Naive thymus-derived CD8-positive, alpha-beta T cell (primary cell): ENCODE measurements around the gene NDUFB2. TPM values are rescaled to one million over a fixed set of nuclear protein-coding genes. Genes with fewer than 3 reads are reported as not detected.
"Not testable (repeated sequence)": the region's sequence is repeated elsewhere in the genome, so short reads cannot be mapped to it uniquely, and the experiment has no call there.

Experiments used
- ATAC-seq, 2 donors: fragments of 150-1000 bp; cut with Tn5 transposase in 1 of 2; sonication (Bioruptor Pico), chemical (Tn5 transposase) in 1 of 2; 1 replicate in 1 of 2; 2 replicates in 1 of 2; pipeline ENCODE4 v1.10.0; 2021; ENCODE audit warnings: mild to moderate bottlenecking in 2 of 2, moderate library complexity in 2 of 2
- POLR2A ChIA-PET: fragments of 350-600 bp; sonication (Branson Sonifier 250); formaldehyde crosslinking; loops from one replicate; lab custom pipeline; 2021; ENCODE audit warnings: antibody characterized with exemption; lab: Charles Lee
- DNase-seq, 10 donors: peaks; one replicate each; pipeline versions ENCODE4 v3.0.0 to v3.0.0-alpha.2; 2020 to 2022
- H3K27ac Mint-ChIP-seq, 10 donors: one replicate each; pipeline ENCODE4 v1.8.0; 2020 to 2022; ENCODE audit warnings: mild to moderate bottlenecking in 10 of 10, mixed read lengths in 10 of 10, moderate library complexity in 4 of 10, inconsistent platforms in 1 of 10
- H3K27me3 Mint-ChIP-seq, 5 donors: one replicate each; pipeline ENCODE4 v1.8.0; 2021 to 2022; ENCODE audit warnings: mixed read lengths in 5 of 5
- H3K36me3 Mint-ChIP-seq, 3 donors: one replicate each; pipeline ENCODE4 v1.8.0; 2020 to 2022; ENCODE audit warnings: mixed read lengths in 3 of 3, mild to moderate bottlenecking in 2 of 3, inconsistent platforms in 1 of 3
- H3K4me1 Mint-ChIP-seq, 4 donors: one replicate each; pipeline ENCODE4 v1.8.0; 2021 to 2022; ENCODE audit warnings: mixed read lengths in 4 of 4
- H3K4me3 Mint-ChIP-seq, 10 donors: one replicate each; pipeline ENCODE4 v1.8.0; 2020 to 2022; ENCODE audit warnings: mild to moderate bottlenecking in 10 of 10, mixed read lengths in 10 of 10, moderate library complexity in 6 of 10, inconsistent platforms in 1 of 10
- H3K9me3 Mint-ChIP-seq, 9 donors: one replicate each; pipeline ENCODE4 v1.8.0; 2020 to 2022; ENCODE audit warnings: mixed read lengths in 9 of 9, mild to moderate bottlenecking in 3 of 9, inconsistent platforms in 1 of 9, moderate library complexity in 1 of 9
- polyA plus RNA-seq, 3 donors: library from polyadenylated mRNA; unstranded; fragments of 300-500 nt; fragmentation: Illumina TruSeq; gene quantifications; one replicate each; pipeline ENCODE4 v1.2.3, GENCODE V29; 2021
- total RNA-seq, 8 experiments: library from RNA in 2 of 8; stranded (reverse) in 2 of 8; gene quantifications; one replicate each; pipeline ENCODE4 v1.2.3 and lab custom pipeline; 2021 to 2026

The NDUFB2 gene
- total and polyA plus RNA-seq, 5 experiments from 2014 or later = 98.5 to 524 (median 434) TPM

DNA sequence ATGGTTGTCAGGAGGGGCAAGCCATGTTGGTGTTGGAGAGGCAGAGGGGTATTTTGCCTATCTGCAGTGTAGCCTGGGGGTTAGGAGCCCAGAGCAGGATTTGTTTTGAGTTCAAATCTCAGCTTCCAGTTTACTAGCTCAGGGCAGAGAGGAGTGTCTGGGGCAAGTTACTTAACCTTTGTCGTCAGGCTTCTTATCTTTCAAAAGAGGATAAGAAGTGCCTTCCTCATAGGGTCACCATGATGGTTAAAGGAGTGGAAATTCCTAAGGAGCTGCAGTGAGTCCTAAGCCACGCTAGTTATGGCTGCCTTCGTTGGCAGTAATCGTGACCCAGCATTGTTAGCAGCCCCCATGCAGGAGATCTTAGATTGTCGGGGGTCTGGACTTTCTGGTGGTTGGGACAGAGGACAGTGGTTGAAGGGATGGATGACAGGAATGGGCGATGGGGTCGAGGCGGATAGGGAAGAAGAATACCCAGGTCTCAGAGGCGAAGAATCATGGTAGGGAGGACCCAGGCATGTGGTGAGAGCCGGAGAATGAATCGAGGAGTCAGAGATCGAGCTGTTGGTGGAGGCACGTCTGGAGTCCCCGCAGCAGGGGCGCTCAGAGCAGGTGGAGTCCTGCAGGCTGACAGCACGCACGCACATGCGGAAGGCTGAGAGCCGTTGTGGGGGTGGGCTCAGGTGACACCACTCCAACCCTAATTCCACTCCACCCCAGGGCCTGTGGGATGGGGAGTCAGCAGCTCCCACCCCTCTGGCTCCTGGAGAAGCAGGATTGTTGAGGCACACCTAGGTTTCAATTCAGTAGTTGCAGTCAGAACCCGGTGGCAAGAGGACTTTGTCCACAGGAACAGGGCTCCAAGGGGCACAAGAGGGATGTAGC is 12.2 kb upstream of the NDUFB2 start:
- H3K27me3 Mint-ChIP-seq = no peaks in the 10 kb centered on the region
- peak overlapping the region in 3 of 10 donors; percentile 43 to 76 (median 48) for H3K27ac Mint-ChIP-seq
- peaks cover 0 to 4% (median 2%) of the 10 kb centered on the region in 4 donors for H3K4me1 Mint-ChIP-seq
- H3K4me3 Mint-ChIP-seq = no peak overlapping the region
- POLR2A ChIA-PET = interaction anchor here (1.8 kb wide), 1 partner anchor 11 kb away, joined by 4 read pairs; the partner anchor contains the start of gene ADCK2
- ATAC-seq (no peak), DNase-seq (no peak)
- H3K36me3 Mint-ChIP-seq = peaks cover 0 to 75% (median 20%) of the 10 kb centered on the region in 3 donors
- H3K9me3 Mint-ChIP-seq = no peaks in the 10 kb centered on the region

DNA sequence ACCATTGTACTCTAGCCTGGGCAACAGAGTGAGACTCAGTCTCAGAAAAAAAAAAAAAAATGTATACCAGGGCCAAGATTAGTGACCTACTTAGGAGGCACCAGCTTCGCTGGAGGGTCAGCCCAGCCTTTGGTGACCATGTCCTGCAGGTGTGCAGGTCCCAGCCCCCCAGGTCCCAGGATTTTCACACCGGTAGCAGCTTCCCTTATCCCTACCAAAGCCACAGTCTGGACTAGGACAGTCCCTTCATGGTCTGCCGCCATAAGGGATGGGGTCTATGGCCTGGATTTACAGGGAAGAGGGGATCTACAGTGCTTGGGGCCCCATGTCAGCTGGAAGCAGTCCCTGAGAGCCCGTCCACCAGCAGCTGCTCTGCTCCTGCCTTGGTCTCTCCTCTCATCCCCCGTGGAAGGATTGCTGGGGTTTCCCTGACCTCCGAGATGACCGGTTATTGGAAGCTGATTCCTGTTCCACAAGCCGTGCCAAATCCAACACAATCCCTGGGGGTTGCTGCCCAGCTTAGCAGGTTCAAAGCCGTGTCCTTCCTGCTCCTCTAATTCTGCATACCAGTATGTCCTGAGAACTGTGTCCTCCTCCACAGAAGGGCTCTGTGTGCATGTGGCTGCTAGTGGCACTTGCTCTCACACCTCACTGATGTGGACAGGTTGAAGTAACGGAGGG is 11.0 kb upstream of the NDUFB2 start:
- POLR2A ChIA-PET = interaction anchor here (1.3 to 1.4 kb wide), 3 partner anchors 10 to 37 kb away, joined by 3 read pairs; no protein-coding TSS in a partner anchor

DNA sequence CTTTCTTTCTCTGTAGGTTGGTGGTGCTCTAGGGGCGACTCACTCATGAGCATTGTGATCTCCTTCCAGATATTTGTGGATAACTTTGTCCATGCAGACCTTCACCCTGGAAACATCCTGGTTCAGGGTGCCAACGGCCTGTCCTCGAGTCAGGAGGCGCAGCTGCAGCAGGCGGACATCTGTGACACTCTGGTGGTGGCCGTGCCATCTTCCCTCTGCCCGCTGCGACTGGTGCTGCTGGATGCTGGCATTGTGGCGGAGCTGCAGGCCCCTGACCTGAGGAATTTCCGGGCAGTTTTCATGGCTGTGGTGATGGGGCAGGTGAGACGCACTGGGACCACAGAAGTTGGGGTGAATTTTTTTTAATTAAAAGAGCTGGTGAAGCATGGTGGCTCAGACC is 9.6 kb upstream of the NDUFB2 start:
- DNase-seq (no peak), ATAC-seq (no peak)
- POLR2A ChIA-PET = no interaction called here
- Mint-ChIP-seq H3K27ac (peak overlapping the region in 1 of 10 donors; percentile 13), H3K9me3 (no peaks in the 10 kb centered on the region), H3K4me3 (no peak overlapping the region), H3K36me3 (peaks cover 0 to 63% (median 11%) of the 10 kb centered on the region in 3 donors), H3K4me1 (peaks cover 0 to 2% (median under 1%) of the 10 kb centered on the region in 4 donors), H3K27me3 (no peaks in the 10 kb centered on the region)

More for the DNA sequence above, 11.0 kb upstream of the NDUFB2 start:
- Mint-ChIP-seq H3K36me3 (peaks cover 0 to 66% (median 16%) of the 10 kb centered on the region in 3 donors), H3K27ac (peak overlapping the region in 2 of 10 donors; percentile 24 to 33), H3K4me3 (no peak overlapping the region), H3K9me3 (no peaks in the 10 kb centered on the region), H3K4me1 (peaks cover 0 to 4% (median 2%) of the 10 kb centered on the region in 4 donors), H3K27me3 (no peaks in the 10 kb centered on the region)
- no peak for DNase-seq
- ATAC-seq = no peak

DNA sequence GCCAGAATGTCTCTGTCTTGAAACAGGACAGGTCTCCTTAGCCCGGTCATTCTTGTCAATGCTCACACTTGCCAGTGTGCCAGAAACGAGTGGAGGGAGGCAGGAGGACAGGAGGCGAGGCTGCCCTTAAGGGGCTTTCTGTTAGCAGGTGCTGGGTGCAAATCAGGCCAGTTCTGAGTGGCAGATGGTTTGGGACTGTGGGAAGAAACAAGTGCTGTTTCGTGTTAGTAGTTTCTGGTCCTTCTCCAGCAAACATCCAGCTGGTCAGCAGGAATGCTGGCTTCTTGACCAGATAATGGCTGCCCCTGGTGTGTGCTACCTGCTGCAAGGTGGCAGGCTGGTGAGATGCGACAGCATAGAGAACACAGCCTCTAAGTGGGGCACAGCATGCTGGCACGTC is 8.2 kb upstream of the NDUFB2 start:
- Mint-ChIP-seq H3K4me3 (no peak overlapping the region), H3K4me1 (peaks cover 0 to 1% (median 0%) of the 10 kb centered on the region in 4 donors), H3K9me3 (no peaks in the 10 kb centered on the region), H3K27ac (peak overlapping the region in 3 of 10 donors; percentile 44 to 65 (median 48)), H3K36me3 (peaks cover 0 to 59% (median 8%) of the 10 kb centered on the region in 3 donors), H3K27me3 (no peaks in the 10 kb centered on the region)
- DNase-seq = no peak
- POLR2A ChIA-PET = no interaction called here
- ATAC-seq = no peak

DNA sequence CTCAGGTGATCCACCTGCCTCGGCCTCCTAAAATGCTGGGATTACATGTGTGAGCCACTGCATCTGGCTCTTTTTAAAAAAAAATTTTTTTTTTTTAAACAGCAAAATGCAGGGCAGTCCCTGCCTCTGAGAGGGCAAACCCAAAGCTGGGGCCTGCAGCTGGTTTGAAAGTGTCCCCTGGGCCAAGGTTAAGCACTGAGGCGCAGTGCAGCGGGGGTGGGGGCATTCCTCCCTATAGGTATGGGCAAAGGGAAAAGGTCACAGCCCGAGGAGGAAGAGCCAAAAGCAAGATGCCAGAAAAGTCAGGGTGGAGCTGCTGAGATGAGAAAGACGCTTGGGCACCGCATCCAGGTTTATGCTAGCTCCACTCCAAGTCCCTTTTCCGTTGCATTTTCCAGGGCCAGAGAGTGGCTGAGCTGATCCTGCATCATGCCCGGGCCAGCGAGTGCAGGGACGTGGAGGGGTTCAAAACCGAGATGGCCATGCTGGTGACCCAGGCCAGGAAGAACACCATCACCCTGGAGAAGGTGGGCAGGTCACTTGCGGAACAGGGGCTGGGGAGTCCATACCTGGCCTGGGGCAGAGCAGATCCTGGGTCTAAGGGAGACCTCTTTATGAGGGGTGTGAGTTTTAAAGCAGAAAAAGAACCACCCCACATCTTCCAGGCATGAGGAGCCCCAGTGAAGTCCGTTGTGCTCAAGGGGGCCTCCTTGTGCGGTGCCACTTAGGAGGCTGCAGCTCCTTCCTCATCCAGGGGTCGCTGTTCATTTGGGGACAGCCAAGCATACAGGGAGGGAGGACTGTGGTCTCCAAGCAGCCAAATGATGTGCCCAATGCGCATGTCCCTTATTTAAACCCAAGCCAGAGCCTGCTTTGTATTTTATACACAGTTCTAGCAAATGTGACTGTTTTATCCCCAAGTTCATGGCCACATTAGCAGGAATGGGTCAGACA is 7.0 kb upstream of the NDUFB2 start:
- H3K4me3 Mint-ChIP-seq = no peak overlapping the region
- H3K4me1 Mint-ChIP-seq = peaks cover 0 to 1% (median 0%) of the 10 kb centered on the region in 4 donors
- no peaks in the 10 kb centered on the region for H3K9me3 Mint-ChIP-seq
- H3K36me3 Mint-ChIP-seq = peaks cover 0 to 48% (median 6%) of the 10 kb centered on the region in 3 donors
- no peaks in the 10 kb centered on the region for H3K27me3 Mint-ChIP-seq
- POLR2A ChIA-PET = no interaction called here
- no peak for DNase-seq
- H3K27ac Mint-ChIP-seq = no peak overlapping the region
- ATAC-seq = no peak

DNA sequence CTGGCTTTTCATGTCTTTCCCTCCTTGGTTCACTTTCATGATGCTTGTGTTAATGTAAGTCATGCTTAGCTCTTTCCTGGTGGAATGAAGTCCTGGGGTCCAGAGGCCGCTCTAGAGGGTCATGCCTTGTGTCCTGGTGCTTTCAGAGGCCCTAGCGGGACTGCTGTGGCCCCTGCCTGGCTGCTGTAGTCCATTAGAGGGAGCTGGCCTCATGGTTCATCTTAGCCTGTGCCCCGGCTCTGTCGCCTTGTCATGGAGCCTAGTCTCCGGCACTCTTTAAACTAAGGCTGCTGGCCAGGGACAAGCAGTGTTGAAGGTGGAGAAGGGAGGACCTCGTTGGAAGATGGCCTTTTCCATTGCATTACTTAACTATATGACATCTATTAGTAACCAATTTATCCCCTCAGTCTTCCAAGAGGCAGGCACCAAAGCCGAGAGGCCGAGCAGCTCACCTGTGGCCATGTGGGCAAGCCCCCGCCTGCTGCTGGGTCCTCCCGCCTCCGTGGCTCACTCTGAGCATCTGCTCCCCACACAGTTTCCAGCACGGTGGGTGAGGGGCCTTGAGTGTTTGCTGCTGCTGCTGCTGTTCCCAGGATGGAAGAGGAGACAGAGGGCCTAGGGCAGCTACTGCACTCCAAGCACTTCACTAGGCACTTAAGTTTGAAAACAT is 5.0 kb upstream of the NDUFB2 start:
- ATAC-seq (no peak), DNase-seq (no peak)
- Mint-ChIP-seq H3K27me3 (no peaks in the 10 kb centered on the region), H3K27ac (peak overlapping the region in 3 of 10 donors; percentile 14 to 31 (median 28)), H3K4me3 (no peak overlapping the region), H3K9me3 (no peaks in the 10 kb centered on the region), H3K4me1 (peaks cover 2 to 11% (median 8%) of the 10 kb centered on the region in 4 donors), H3K36me3 (peaks cover 0 to 33% (median 4%) of the 10 kb centered on the region in 3 donors)
- POLR2A ChIA-PET = interaction anchor here (1.2 to 1.4 kb wide), 2 partner anchors 18 to 42 kb away, joined by 3 read pairs; partner anchors contain the start of gene ADCK2

DNA sequence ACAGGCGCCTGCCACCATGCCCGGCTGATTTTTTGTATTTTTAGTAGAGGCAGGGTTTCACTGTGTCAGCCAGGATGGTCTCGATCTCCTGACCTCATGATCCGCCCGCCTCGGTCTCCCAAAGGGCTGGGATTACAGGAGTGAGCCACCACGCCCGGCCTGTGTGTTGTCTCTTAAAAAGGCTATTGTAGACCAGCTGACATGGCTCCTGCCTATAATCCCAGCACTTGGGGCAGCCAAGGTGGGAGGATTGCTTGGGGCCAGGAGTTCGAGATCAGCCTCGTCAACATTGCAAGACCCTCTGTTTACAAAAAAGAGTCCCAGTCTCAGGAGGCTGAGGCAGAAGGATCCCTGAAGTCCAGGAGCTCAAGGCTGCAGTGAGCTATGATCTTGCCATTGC is 2.7 kb upstream of the NDUFB2 start:
- POLR2A ChIA-PET = interaction anchor here (0.9 kb wide), 1 partner anchor 45 kb away, joined by 3 read pairs; no protein-coding TSS in a partner anchor
- H3K4me3 Mint-ChIP-seq, H3K9me3 Mint-ChIP-seq, H3K27me3 Mint-ChIP-seq, ATAC-seq, DNase-seq: not testable (repeated sequence)
- Mint-ChIP-seq H3K27ac (peak overlapping the region in 1 of 10 donors; percentile 72), H3K36me3 (peaks cover 0 to 22% (median 0%) of the 10 kb centered on the region in 3 donors), H3K4me1 (peaks cover 12 to 31% (median 30%) of the 10 kb centered on the region in 4 donors)

DNA sequence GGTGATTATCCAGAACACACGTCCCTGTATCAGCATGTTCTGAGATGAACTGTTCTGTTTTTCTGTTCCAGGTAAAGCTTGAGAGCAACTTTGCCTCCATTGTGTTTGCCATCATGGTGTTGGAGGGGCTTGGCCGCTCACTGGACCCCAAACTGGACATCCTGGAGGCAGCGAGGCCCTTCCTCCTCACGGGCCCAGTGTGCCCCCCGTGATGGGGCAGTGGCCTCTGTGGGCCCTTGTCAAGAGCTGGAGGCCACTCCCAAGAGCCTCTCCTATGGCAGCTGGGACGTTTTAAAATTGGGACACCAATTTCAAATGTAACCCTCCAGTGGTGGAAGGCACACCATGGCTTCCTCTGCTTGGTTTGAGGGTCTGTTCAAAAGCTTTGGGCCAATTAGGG is 1.9 kb upstream of the NDUFB2 start:
- DNase-seq = no peak
- no peaks in the 10 kb centered on the region for H3K9me3 Mint-ChIP-seq
- H3K27me3 Mint-ChIP-seq = no peaks in the 10 kb centered on the region
- no peak for ATAC-seq
- peaks cover 0 to 21% (median 0%) of the 10 kb centered on the region in 3 donors for H3K36me3 Mint-ChIP-seq
- peak overlapping the region in 6 of 10 donors; percentile 31 to 75 (median 66) for H3K27ac Mint-ChIP-seq
- H3K4me1 Mint-ChIP-seq = peaks cover 15 to 36% (median 36%) of the 10 kb centered on the region in 4 donors
- POLR2A ChIA-PET = interaction anchor here (0.9 to 2.4 kb wide), 4 partner anchors 30 to 320 kb away, joined by 3 to 9 read pairs (median 3); partner anchors contain the start of gene MRPS33
- H3K4me3 Mint-ChIP-seq = peak overlapping the region in 1 of 10 donors; percentile 36

DNA sequence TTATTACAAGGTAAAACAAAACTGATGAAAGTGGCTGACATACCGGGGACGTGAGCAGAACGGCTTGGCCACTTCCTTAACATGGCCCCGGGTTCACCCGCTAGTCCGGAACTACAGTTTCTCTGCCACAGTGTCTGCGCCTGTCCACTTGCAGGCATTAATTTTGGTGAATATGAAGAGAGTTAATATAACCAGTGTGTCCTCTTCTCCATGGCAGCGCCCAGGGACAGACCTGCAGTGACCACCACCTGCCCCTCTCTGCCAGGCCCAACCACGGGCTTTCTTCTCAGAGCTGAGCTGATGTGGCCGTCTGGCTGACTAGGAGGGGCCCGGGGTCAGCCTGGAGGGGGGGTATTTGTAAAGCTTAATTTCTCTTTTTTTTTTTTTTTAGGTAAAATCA is 1.1 kb upstream of the NDUFB2 start:
- DNase-seq (no peak), ATAC-seq (no peak)
- POLR2A ChIA-PET = interaction anchor here (1.3 to 2.4 kb wide), 3 partner anchors 29 to 319 kb away, joined by 3 to 9 read pairs (median 3); partner anchors contain the start of gene MRPS33
- H3K4me3 Mint-ChIP-seq = peak overlapping the region in 8 of 10 donors; percentile 20 to 100 (median 98)
- peaks cover 17 to 42% (median 41%) of the 10 kb centered on the region in 4 donors for H3K4me1 Mint-ChIP-seq
- peaks cover 0 to 22% (median 0%) of the 10 kb centered on the region in 3 donors for H3K36me3 Mint-ChIP-seq
- peak overlapping the region; percentile 75 to 99 (median 96) for H3K27ac Mint-ChIP-seq
- no peaks in the 10 kb centered on the region for H3K9me3 Mint-ChIP-seq
- no peaks in the 10 kb centered on the region for H3K27me3 Mint-ChIP-seq

DNA sequence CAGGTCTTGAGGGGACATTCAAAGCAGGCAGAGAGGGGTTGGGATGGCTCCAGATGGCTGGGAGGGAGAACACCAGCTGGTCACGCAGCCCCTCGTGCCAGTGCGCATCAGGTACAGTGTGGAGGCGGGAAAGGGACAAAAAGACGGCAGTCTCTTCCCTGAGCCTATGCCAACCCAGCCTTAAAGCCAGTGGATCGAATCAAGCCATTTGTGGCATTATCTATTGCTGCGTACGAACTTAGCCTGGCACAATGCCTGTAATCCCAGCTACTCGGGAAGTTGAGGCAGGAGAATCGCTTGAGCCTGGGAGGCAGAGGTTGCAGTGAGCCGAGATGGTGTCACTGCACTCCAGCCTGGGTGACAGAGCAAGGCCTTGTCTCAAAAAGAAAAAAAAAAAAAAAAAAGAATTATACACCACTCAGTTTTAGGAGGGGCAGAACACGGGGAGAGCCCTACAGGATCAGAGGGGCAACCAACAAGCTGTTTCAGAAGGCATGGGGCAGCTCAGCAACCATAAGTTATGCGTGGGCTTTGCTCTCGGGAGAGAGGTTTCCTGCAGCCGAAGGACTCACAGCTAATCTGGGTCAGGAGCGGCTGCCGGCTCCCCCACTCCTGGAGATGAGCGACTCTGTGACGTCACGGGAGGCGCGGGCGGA is 356 bp upstream of the NDUFB2 start:
- ATAC-seq = peak in 1 of 2 donors; percentile 28
- Mint-ChIP-seq H3K9me3 (no peaks in the 10 kb centered on the region), H3K36me3 (peaks cover 0 to 15% (median 0%) of the 10 kb centered on the region in 3 donors), H3K4me1 (peaks cover 17 to 47% (median 42%) of the 10 kb centered on the region in 4 donors), H3K27ac (peak overlapping the region; percentile 95 to 99 (median 98)), H3K27me3 (no peaks in the 10 kb centered on the region), H3K4me3 (peak overlapping the region; percentile 92 to 100 (median 99))
- POLR2A ChIA-PET = interaction anchor here (0.6 to 2.4 kb wide), 11 partner anchors 18 to 931 kb away, joined by 3 to 14 read pairs (median 6); partner anchors contain the start of genes ADCK2, MKRN1 and MRPS33
- peak in 5 of 10 donors; percentile 87 to 95 (median 89) for DNase-seq
